ENCODE measurements around the gene JSRP1.

Gene JSRP1

DNA sequence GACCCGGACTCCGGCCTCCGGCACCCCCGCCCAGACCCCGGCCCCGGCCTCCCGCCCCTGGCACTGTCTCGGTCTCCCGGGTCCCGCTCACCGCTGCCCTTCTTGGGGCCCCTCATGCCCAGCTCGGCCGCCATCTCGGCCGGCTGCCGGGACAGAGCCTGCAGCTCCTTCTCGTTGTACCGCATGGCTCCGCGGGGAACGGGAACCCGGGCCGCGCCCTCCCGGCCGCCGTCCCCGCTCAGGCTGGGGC lies 20.2 kb downstream of the JSRP1 start:
- peaks cover 75% of the 10 kb centered on the region for H3K36me3 ChIP-seq (ENCODE audit: insufficient read depth, insufficient read length, low read length)
- peak overlapping the region; percentile 90 for H3K4me3 ChIP-seq (ENCODE audit: insufficient read length, low read depth)
- H3K9me3 ChIP-seq (ENCODE audit: insufficient read depth, low read length): no peaks in the 10 kb centered on the region
- peak overlapping the region; percentile 99 for H3K9ac ChIP-seq (ENCODE audit: insufficient read length, low read depth)
- DNase-seq (ENCODE audit: low read depth, low spot score): no peak
- no peaks in the 10 kb centered on the region for H3K27me3 ChIP-seq (ENCODE audit: insufficient read depth, insufficient read length)
- H3K4me1 ChIP-seq (ENCODE audit: insufficient read depth, insufficient read length): peaks cover 37% of the 10 kb centered on the region
- TF ChIP-seq SUZ12 (IDR thresholded peaks at IDR 0.05; ENCODE audit: extremely low read depth, insufficient read depth, insufficient read length) (no peak), YY1 (IDR thresholded peaks at IDR 0.05; ENCODE audit: insufficient read depth, insufficient read length) (no peak), ZNF274 (IDR thresholded peaks at IDR 0.05; ENCODE audit: low read depth, low read length) (no peak)

GRCh38 chr19:2235381-2236063 lies 20.7 kb downstream of the JSRP1 start:
- Histone ChIP-seq H3K36me3 (ENCODE audit: insufficient read depth, insufficient read length, low read length) (peaks cover 75% of the 10 kb centered on the region), H3K9me3 (ENCODE audit: insufficient read depth, low read length) (no peaks in the 10 kb centered on the region), H3K4me3 (ENCODE audit: insufficient read length, low read depth) (peak overlapping the region; percentile 90), H3K4me1 (ENCODE audit: insufficient read depth, insufficient read length) (peaks cover 33% of the 10 kb centered on the region), H3K27me3 (ENCODE audit: insufficient read depth, insufficient read length) (no peaks in the 10 kb centered on the region), H3K9ac (ENCODE audit: insufficient read length, low read depth) (peak overlapping the region; percentile 99)
- DNase-seq (ENCODE audit: low read depth, low spot score): no peak
- no peak for TF ChIP-seq SUZ12 (IDR thresholded peaks at IDR 0.05; ENCODE audit: extremely low read depth, insufficient read depth, insufficient read length)
- no peak for TF ChIP-seq ZNF274 (IDR thresholded peaks at IDR 0.05; ENCODE audit: low read depth, low read length)

DNA sequence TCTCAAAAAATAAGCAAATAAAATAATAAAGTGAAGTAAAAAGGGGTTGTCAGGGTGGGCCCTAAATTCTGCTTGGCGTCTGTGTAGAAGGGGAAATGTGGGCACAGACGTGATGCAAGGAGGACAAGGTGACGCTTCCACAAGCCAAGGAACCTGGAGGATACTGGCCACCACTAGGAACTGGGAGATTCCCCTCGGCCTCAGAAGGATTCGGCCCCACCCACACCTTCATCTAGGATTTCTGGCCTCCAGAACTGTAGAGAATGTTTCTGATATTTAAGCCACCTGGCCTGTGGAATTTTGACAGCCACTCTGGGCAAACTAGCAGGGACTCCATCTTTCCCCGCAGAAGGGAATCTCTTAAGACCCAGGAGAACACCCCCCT lies 21.2 kb downstream of the JSRP1 start:
- TF ChIP-seq SUZ12 (IDR thresholded peaks at IDR 0.05; ENCODE audit: extremely low read depth, insufficient read depth, insufficient read length): no peak
- TF ChIP-seq YY1 (IDR thresholded peaks at IDR 0.05; ENCODE audit: insufficient read depth, insufficient read length): no peak
- no peak for TF ChIP-seq ZNF274 (IDR thresholded peaks at IDR 0.05; ENCODE audit: low read depth, low read length)
- Histone ChIP-seq H3K9me3 (ENCODE audit: insufficient read depth, low read length) (no peaks in the 10 kb centered on the region), H3K36me3 (ENCODE audit: insufficient read depth, insufficient read length, low read length) (peaks cover 75% of the 10 kb centered on the region), H3K27me3 (ENCODE audit: insufficient read depth, insufficient read length) (no peaks in the 10 kb centered on the region), H3K4me1 (ENCODE audit: insufficient read depth, insufficient read length) (peaks cover 30% of the 10 kb centered on the region), H3K4me3 (ENCODE audit: insufficient read length, low read depth) (peak overlapping the region; percentile 90), H3K9ac (ENCODE audit: insufficient read length, low read depth) (peak overlapping the region; percentile 99)
- no peak for DNase-seq (ENCODE audit: low read depth, low spot score)

DNA sequence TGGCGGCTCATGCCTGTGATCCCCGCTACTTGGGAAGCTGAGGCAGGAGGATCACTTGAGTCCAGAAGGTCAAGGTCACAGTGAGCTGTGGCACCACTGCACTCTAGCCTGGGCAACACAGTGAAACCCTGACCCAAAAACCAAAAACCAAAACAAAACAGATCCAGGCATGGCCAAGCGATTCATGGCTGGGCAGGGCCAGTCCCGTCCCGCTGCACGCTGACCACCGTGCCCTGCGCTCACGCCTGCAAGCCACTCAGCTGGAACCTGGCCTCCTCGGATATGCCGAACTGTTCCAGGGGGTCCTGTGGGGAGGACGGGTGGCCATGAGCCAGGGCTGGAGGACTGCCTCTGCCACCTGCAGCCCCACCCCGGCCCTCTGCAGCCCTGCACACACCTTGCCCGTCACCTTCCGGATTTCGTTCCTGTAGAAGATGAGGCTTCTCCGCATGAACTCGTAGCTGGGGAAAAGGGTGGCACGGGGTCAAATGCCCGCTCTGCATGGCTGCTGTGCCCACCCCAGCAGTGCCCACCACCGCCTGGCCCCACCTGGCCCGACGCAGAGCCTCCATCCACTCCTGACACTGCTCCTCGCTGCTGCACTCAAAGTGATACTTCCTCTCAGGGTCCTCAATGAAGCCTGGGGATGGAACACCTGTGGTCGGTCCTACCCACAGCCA lies 22.5 kb downstream of the JSRP1 start:
- no peak for DNase-seq (ENCODE audit: low read depth, low spot score)
- Histone ChIP-seq H3K4me1 (ENCODE audit: insufficient read depth, insufficient read length) (peaks cover 30% of the 10 kb centered on the region), H3K27me3 (ENCODE audit: insufficient read depth, insufficient read length) (no peaks in the 10 kb centered on the region), H3K36me3 (ENCODE audit: insufficient read depth, insufficient read length, low read length) (peaks cover 82% of the 10 kb centered on the region), H3K4me3 (ENCODE audit: insufficient read length, low read depth) (no peak overlapping the region), H3K9ac (ENCODE audit: insufficient read length, low read depth) (peak overlapping the region; percentile 70), H3K9me3 (ENCODE audit: insufficient read depth, low read length) (no peaks in the 10 kb centered on the region)
- TF ChIP-seq ZNF274 (IDR thresholded peaks at IDR 0.05; ENCODE audit: low read depth, low read length): no peak
- TF ChIP-seq SUZ12 (IDR thresholded peaks at IDR 0.05; ENCODE audit: extremely low read depth, insufficient read depth, insufficient read length): no peak

DNA sequence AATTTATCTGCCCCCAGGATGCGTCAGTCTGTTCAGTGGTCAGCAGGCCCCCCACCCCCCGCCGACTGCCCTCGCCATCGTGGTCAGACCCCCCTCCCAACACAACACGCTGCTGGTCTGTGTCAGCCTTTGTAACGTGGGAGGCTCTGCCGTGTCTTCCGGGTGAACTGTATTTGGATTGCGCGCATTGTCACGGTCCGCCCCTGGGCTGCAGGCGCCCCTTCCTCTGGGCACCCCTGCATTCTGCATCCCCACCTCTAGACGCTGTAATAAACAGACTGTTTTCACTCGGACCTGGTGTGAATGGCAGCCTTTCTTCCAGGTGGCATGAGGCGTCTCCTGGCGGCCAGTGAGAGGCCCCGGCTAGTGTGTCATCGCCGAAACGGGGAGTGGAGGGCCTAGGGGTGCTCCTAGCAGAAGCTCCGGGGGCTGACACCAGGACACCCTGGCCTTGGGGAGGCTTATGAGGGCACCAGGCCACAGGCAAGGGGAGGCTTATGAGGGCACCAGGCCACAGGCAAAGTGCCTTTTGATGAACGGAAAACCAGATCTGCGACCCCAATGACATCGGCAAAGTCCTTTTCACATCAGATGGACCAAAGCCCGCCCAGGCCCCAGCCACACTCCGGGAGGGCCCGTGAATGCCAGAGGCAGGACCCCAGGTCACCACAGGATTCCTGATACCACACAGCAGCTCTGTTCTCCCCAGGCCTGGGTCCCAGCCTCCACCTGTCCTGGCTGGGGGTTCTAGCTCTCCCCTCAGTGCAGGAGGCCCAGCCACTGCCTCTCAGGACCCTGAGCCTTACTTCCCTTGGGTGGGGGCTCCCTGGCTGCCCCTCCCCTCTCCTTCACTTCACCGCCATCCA lies 23.7 kb downstream of the JSRP1 start:
- DNase-seq (ENCODE audit: low read depth, low spot score): no peak
- Histone ChIP-seq H3K9ac (ENCODE audit: insufficient read length, low read depth) (peak overlapping the region; percentile 2), H3K4me1 (ENCODE audit: insufficient read depth, insufficient read length) (peaks cover 25% of the 10 kb centered on the region), H3K4me3 (ENCODE audit: insufficient read length, low read depth) (no peak overlapping the region), H3K36me3 (ENCODE audit: insufficient read depth, insufficient read length, low read length) (peaks cover 80% of the 10 kb centered on the region), H3K9me3 (ENCODE audit: insufficient read depth, low read length) (no peaks in the 10 kb centered on the region), H3K27me3 (ENCODE audit: insufficient read depth, insufficient read length) (no peaks in the 10 kb centered on the region)
- TF ChIP-seq ZNF274 (IDR thresholded peaks at IDR 0.05; ENCODE audit: low read depth, low read length): no peak
- TF ChIP-seq YY1 (IDR thresholded peaks at IDR 0.05; ENCODE audit: insufficient read depth, insufficient read length): no peak
- TF ChIP-seq SUZ12 (IDR thresholded peaks at IDR 0.05; ENCODE audit: extremely low read depth, insufficient read depth, insufficient read length): no peak

- TF ChIP-seq ZNF274 (IDR thresholded peaks at IDR 0.05; ENCODE audit: low read depth, low read length): no peak
- no peak for TF ChIP-seq YY1 (IDR thresholded peaks at IDR 0.05; ENCODE audit: insufficient read depth, insufficient read length)
- H3K4me1 ChIP-seq (ENCODE audit: insufficient read depth, insufficient read length): peaks cover 23% of the 10 kb centered on the region
- no peak for DNase-seq (ENCODE audit: low read depth, low spot score)
- no peak overlapping the region for H3K4me3 ChIP-seq (ENCODE audit: insufficient read length, low read depth)
- no peaks in the 10 kb centered on the region for H3K9me3 ChIP-seq (ENCODE audit: insufficient read depth, low read length)
- H3K9ac ChIP-seq (ENCODE audit: insufficient read length, low read depth): no peak overlapping the region
- H3K36me3 ChIP-seq (ENCODE audit: insufficient read depth, insufficient read length, low read length): peaks cover 84% of the 10 kb centered on the region
- no peaks in the 10 kb centered on the region for H3K27me3 ChIP-seq (ENCODE audit: insufficient read depth, insufficient read length)
Measured at GRCh38 chr19:2231621-2232221, 24.5 kb downstream of the JSRP1 start.
